CD4-positive, alpha-beta memory T cell (primary cell): ENCODE data around the gene DAP. TPM values are rescaled to one million over a fixed set of nuclear protein-coding genes. Genes with fewer than 3 reads are reported as not detected.

ENCODE experiments used
- CTCF ChIA-PET: fragments of 350-600 bp; sonication (Branson Sonifier 250); formaldehyde crosslinking; loops from one replicate; lab custom pipeline; 2021; ENCODE audit warnings: inconsistent platforms; ENCODE audit not compliant: partially characterized antibody; lab: Charles Lee
- POLR2A ChIA-PET: fragments of 350-600 bp; sonication (Branson Sonifier 250); formaldehyde crosslinking; loops from one replicate; lab custom pipeline; 2021; ENCODE audit not compliant: partially characterized antibody; lab: Charles Lee
- DNase-seq, 5 donors: peaks; one replicate each; pipeline versions ENCODE4 v3.0.0 to v3.0.0-alpha.2; 2020 to 2022; ENCODE audit warnings: mixed read lengths in 1 of 5
- H3K27ac ChIP-seq: one replicate; pipeline ENCODE4 v1.7.0; 2013; ENCODE audit warnings: low read depth, low read length
- H3K27me3 ChIP-seq: 2 replicates; pipeline ENCODE4 v1.7.0; 2013; ENCODE audit warnings: mild to moderate bottlenecking, low read length, moderate library complexity; ENCODE audit not compliant: insufficient read depth
- H3K36me3 ChIP-seq: 2 replicates; pipeline ENCODE4 v1.7.0; 2013; ENCODE audit warnings: mild to moderate bottlenecking, low read length, moderate library complexity; ENCODE audit not compliant: insufficient read depth
- H3K4me1 ChIP-seq: 2 replicates; pipeline ENCODE4 v1.7.0; 2013; ENCODE audit warnings: mild to moderate bottlenecking, low read length, moderate library complexity; ENCODE audit not compliant: insufficient read depth
- H3K4me3 ChIP-seq, 2 donors: one replicate each; pipeline ENCODE4 v1.7.0; 2013; ENCODE audit warnings: low read length in 2 of 2, mild to moderate bottlenecking in 1 of 2
- H3K9me3 ChIP-seq, 2 donors: one replicate each; pipeline ENCODE4 v1.7.0; 2013; ENCODE audit warnings: low read length in 2 of 2, control low read depth in 1 of 2; ENCODE audit not compliant: control insufficient read depth in 1 of 2
- H3K27ac Mint-ChIP-seq, 7 donors: one replicate each; pipeline ENCODE4 v1.8.0; 2020 to 2021; ENCODE audit warnings: mixed read lengths in 7 of 7, mild to moderate bottlenecking in 6 of 7, inconsistent platforms in 3 of 7, moderate library complexity in 3 of 7
- H3K27me3 Mint-ChIP-seq, 2 donors: one replicate each; pipeline ENCODE4 v1.8.0; 2020 to 2021; ENCODE audit warnings: mixed read lengths in 2 of 2
- H3K36me3 Mint-ChIP-seq, 2 donors: one replicate each; pipeline ENCODE4 v1.8.0; 2020 to 2021; ENCODE audit warnings: mixed read lengths in 2 of 2, inconsistent platforms in 1 of 2, mild to moderate bottlenecking in 1 of 2
- H3K4me1 Mint-ChIP-seq, 4 donors: one replicate each; pipeline ENCODE4 v1.8.0; 2020 to 2021; ENCODE audit warnings: mixed read lengths in 4 of 4, mild to moderate bottlenecking in 1 of 4
- H3K4me3 Mint-ChIP-seq, 8 donors: one replicate each; pipeline ENCODE4 v1.8.0; 2020 to 2021; ENCODE audit warnings: mixed read lengths in 8 of 8, mild to moderate bottlenecking in 7 of 8, moderate library complexity in 6 of 8, inconsistent platforms in 3 of 8
- H3K9me3 Mint-ChIP-seq, 8 donors: one replicate each; pipeline ENCODE4 v1.8.0; 2020 to 2021; ENCODE audit warnings: mixed read lengths in 8 of 8, mild to moderate bottlenecking in 5 of 8, inconsistent platforms in 3 of 8, moderate library complexity in 1 of 8
- intact Hi-C: fragments of 100-400 bp; cut with micrococcal nuclease; formaldehyde crosslinking; loops from one replicate; pipeline ENCODE4 v1.15.1; 2023
- polyA plus RNA-seq, 2 donors: library from polyadenylated mRNA; unstranded; fragments of 300-500 nt; fragmentation: Illumina TruSeq; gene quantifications; one replicate each; pipeline ENCODE4 v1.2.3, GENCODE V29; 2021
- total RNA-seq, 2 experiments: library from RNA; stranded (reverse); gene quantifications; one replicate each; pipeline ENCODE4 v1.2.3, GENCODE V29; 2021

Gene DAP
- total and polyA plus RNA-seq, 4 experiments from 2014 or later = 39.0 to 88.1 (median 39.4) TPM

GRCh38 chr5:10734832-10735523, 26.1 kb downstream of the DAP start:
- no peak for DNase-seq
- intact Hi-C loops = no loop called here
- peaks cover 43 to 47% of the 10 kb centered on the region in 2 donors for H3K36me3 Mint-ChIP-seq
- POLR2A ChIA-PET = no interaction called here
- CTCF ChIA-PET = no interaction called here
- H3K27ac Mint-ChIP-seq = no peak overlapping the region
- no peaks in the 10 kb centered on the region for H3K27me3 ChIP-seq
- no peak overlapping the region for H3K27ac ChIP-seq
- no peaks in the 10 kb centered on the region for H3K36me3 ChIP-seq
- no peaks in the 10 kb centered on the region for H3K9me3 ChIP-seq
- peaks cover 4 to 27% (median 7%) of the 10 kb centered on the region in 4 donors for H3K4me1 Mint-ChIP-seq
- H3K4me3 ChIP-seq = no peak overlapping the region
- peaks cover 5% of the 10 kb centered on the region for H3K4me1 ChIP-seq
- peaks cover 0 to 3% (median under 1%) of the 10 kb centered on the region in 8 donors for H3K9me3 Mint-ChIP-seq
- no peak overlapping the region for H3K4me3 Mint-ChIP-seq
- no peaks in the 10 kb centered on the region for H3K27me3 Mint-ChIP-seq

DNA sequence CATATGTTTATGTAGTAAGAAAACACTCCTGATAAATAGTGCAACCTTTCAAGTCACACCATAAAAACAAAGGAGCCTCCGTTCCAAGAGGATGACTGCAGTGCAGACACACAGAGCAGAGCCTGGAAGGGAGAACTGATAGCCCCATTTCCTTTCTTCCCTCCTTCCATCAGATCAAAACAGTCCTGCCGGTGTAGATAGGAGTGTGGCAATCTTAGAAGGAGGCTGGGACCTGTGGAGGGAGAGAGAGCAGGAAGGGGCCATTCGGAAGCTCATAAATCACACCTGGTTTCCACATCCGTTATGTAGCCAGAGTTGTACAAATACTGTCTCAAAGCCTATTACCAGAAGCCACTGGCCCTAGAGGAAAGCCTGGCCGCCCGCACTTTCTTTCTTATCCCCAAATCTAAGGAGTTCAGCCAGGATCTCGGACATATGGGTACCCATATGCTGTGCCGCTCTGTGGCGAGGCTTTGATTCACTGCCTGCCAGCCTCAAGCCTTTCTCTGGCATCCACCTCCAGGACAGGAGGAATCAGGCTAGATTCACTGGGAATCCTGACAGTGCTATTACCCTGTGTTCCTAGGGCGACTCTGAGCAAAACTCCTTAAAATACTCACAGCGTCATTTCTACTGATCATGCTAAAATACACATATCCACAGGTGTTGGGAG, 26.9 kb downstream of the DAP start:
- H3K27ac Mint-ChIP-seq = no peak overlapping the region
- no peak overlapping the region for H3K4me3 ChIP-seq
- H3K36me3 Mint-ChIP-seq = peaks cover 36 to 45% of the 10 kb centered on the region in 2 donors
- no peaks in the 10 kb centered on the region for H3K9me3 ChIP-seq
- no peak overlapping the region for H3K4me3 Mint-ChIP-seq
- CTCF ChIA-PET = no interaction called here
- H3K27ac ChIP-seq = no peak overlapping the region
- H3K4me1 Mint-ChIP-seq = peaks cover 4 to 26% (median 9%) of the 10 kb centered on the region in 4 donors
- no peaks in the 10 kb centered on the region for H3K36me3 ChIP-seq
- no peaks in the 10 kb centered on the region for H3K27me3 Mint-ChIP-seq
- POLR2A ChIA-PET = no interaction called here
- no peak for DNase-seq
- no peaks in the 10 kb centered on the region for H3K9me3 Mint-ChIP-seq
- H3K4me1 ChIP-seq = peaks cover 5% of the 10 kb centered on the region
- intact Hi-C loops = no loop called here
- H3K27me3 ChIP-seq = no peaks in the 10 kb centered on the region

- Mint-ChIP-seq H3K36me3 (peaks cover 31 to 42% of the 10 kb centered on the region in 2 donors), H3K4me1 (peaks cover 6 to 22% (median 9%) of the 10 kb centered on the region in 4 donors), H3K27me3 (no peaks in the 10 kb centered on the region), H3K9me3 (no peaks in the 10 kb centered on the region), H3K27ac (no peak overlapping the region), H3K4me3 (no peak overlapping the region)
- intact Hi-C loops = no loop called here
- Histone ChIP-seq H3K27ac (no peak overlapping the region), H3K4me1 (peaks cover 5% of the 10 kb centered on the region), H3K36me3 (no peaks in the 10 kb centered on the region), H3K4me3 (no peak overlapping the region), H3K27me3 (no peaks in the 10 kb centered on the region), H3K9me3 (no peaks in the 10 kb centered on the region)
- ChIA-PET CTCF (no interaction called here), POLR2A (no interaction called here)
- DNase-seq = no peak
Observed at GRCh38 chr5:10733426-10733825, 27.6 kb downstream of the DAP start.

- Histone ChIP-seq H3K27me3 (no peaks in the 10 kb centered on the region), H3K4me1 (peaks cover 5% of the 10 kb centered on the region), H3K36me3 (no peaks in the 10 kb centered on the region), H3K27ac (no peak overlapping the region), H3K4me3 (no peak overlapping the region), H3K9me3 (no peaks in the 10 kb centered on the region)
- no peaks in the 10 kb centered on the region for H3K9me3 Mint-ChIP-seq
- no peaks in the 10 kb centered on the region for H3K27me3 Mint-ChIP-seq
- H3K36me3 Mint-ChIP-seq = peaks cover 30 to 40% of the 10 kb centered on the region in 2 donors
- peaks cover 5 to 25% (median 13%) of the 10 kb centered on the region in 4 donors for H3K4me1 Mint-ChIP-seq
- H3K4me3 Mint-ChIP-seq = no peak overlapping the region
- intact Hi-C loops = no loop called here
- no peak for DNase-seq
- ChIA-PET POLR2A (no interaction called here), CTCF (no interaction called here)
- no peak overlapping the region for H3K27ac Mint-ChIP-seq
Observed at GRCh38 chr5:10731913-10732312, 29.1 kb downstream of the DAP start.

DNA sequence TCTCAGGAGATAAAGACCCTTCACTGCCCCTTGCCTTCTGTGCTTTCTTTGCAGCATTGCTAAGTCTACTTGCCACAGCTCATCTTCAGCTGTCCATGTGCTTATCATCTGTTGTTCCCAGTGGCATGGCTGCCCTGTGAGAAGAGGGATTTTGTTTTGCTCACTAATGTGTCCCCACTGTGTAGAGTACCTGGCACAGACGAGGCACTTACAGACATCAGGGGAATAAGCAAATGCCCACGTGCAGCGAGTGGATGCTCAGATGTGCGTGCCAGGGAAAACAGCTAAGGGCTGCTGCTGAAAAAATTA, 31.0 kb downstream of the DAP start:
- H3K4me1 ChIP-seq = peaks cover 5% of the 10 kb centered on the region
- H3K36me3 ChIP-seq = no peaks in the 10 kb centered on the region
- DNase-seq = no peak
- ChIA-PET POLR2A (no interaction called here), CTCF (no interaction called here)
- H3K27ac ChIP-seq = no peak overlapping the region
- Mint-ChIP-seq H3K36me3 (peaks cover 34 to 40% of the 10 kb centered on the region in 2 donors), H3K27me3 (no peaks in the 10 kb centered on the region), H3K9me3 (no peaks in the 10 kb centered on the region), H3K4me1 (peaks cover 6 to 21% (median 16%) of the 10 kb centered on the region in 4 donors), H3K27ac (peak overlapping the region in 2 of 7 donors; percentile 20 to 34), H3K4me3 (no peak overlapping the region)
- H3K9me3 ChIP-seq = no peaks in the 10 kb centered on the region
- no peaks in the 10 kb centered on the region for H3K27me3 ChIP-seq
- intact Hi-C loops = loop anchor here (1.0 kb wide), 1 partner anchor 20 kb away; no protein-coding TSS in a partner anchor
- H3K4me3 ChIP-seq = no peak overlapping the region

DNA sequence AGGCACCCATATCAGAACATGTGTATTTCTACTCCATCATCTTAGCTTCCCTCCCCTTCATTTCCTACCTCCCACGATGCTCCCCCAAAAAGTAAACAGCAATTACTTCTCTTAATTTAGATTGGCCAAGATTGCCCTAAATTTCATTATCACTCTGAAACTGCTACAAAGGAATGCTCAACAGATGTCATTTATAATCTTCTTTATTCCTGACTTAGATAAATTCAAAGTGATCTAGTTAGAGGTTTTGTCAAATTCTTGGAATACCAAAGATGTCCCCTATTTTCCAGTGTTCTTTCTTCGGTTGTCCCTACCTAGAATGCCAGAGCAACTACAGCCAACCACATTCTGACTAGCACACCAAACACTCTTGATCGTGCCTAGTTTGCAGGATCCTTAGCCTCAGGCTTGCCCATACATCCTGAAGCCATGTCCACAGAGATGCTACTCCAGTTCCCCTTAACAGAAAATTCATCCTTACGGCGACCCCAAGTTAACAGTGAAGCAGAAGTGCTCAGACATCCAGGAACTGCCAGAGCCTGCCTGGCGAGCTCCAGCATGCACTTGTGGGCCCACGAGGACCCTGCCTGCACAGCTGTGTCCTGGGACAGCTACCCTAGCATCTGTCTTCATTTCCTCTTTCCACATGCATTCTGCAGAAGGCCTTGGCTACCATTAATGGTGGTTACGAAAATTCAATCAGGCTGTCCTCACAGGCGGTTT, 31.6 kb downstream of the DAP start:
- Histone ChIP-seq H3K36me3 (no peaks in the 10 kb centered on the region), H3K27me3 (no peaks in the 10 kb centered on the region), H3K4me1 (peaks cover 4% of the 10 kb centered on the region), H3K27ac (no peak overlapping the region), H3K9me3 (no peaks in the 10 kb centered on the region), H3K4me3 (no peak overlapping the region)
- H3K36me3 Mint-ChIP-seq = peaks cover 35 to 37% of the 10 kb centered on the region in 2 donors
- ChIA-PET CTCF (no interaction called here), POLR2A (no interaction called here)
- H3K9me3 Mint-ChIP-seq = no peaks in the 10 kb centered on the region
- peaks cover 6 to 21% (median 16%) of the 10 kb centered on the region in 4 donors for H3K4me1 Mint-ChIP-seq
- H3K27ac Mint-ChIP-seq = peak overlapping the region in 4 of 7 donors; percentile 3 to 43 (median 10)
- intact Hi-C loops = loop anchor here (1.0 kb wide), 1 partner anchor 21 kb away; no protein-coding TSS in a partner anchor
- no peak for DNase-seq
- no peaks in the 10 kb centered on the region for H3K27me3 Mint-ChIP-seq
- no peak overlapping the region for H3K4me3 Mint-ChIP-seq

DNA sequence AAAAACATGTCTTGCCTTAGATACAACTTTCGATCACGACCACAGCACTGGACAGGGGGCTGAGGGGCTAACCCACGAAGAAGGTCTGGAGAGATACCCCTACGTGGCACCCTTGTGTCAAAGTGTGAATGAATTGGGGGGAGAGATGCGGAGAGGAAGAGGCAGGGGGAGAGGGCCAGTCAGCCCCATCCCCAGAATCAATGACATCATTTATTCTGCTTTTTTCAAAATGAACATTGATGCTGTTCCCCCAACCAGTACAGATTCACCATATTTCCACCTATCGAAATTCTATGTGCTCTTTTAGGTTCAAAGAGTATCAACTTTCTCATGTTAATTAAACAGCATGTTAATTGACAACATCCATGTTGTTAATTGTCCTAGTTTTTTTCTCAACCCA, 32.4 kb downstream of the DAP start:
- POLR2A ChIA-PET = no interaction called here
- Mint-ChIP-seq H3K4me1 (peaks cover 6 to 21% (median 15%) of the 10 kb centered on the region in 4 donors), H3K4me3 (no peak overlapping the region), H3K36me3 (peaks cover 34 to 35% of the 10 kb centered on the region in 2 donors), H3K27ac (no peak overlapping the region), H3K9me3 (no peaks in the 10 kb centered on the region), H3K27me3 (no peaks in the 10 kb centered on the region)
- CTCF ChIA-PET = no interaction called here
- Histone ChIP-seq H3K4me3 (no peak overlapping the region), H3K9me3 (no peaks in the 10 kb centered on the region), H3K27ac (no peak overlapping the region), H3K4me1 (no peaks in the 10 kb centered on the region), H3K36me3 (no peaks in the 10 kb centered on the region), H3K27me3 (no peaks in the 10 kb centered on the region)
- DNase-seq = no peak
- intact Hi-C loops = no loop called here
